Measurements from ENCODE around the gene KSR1.

KSR1 gene

DNA sequence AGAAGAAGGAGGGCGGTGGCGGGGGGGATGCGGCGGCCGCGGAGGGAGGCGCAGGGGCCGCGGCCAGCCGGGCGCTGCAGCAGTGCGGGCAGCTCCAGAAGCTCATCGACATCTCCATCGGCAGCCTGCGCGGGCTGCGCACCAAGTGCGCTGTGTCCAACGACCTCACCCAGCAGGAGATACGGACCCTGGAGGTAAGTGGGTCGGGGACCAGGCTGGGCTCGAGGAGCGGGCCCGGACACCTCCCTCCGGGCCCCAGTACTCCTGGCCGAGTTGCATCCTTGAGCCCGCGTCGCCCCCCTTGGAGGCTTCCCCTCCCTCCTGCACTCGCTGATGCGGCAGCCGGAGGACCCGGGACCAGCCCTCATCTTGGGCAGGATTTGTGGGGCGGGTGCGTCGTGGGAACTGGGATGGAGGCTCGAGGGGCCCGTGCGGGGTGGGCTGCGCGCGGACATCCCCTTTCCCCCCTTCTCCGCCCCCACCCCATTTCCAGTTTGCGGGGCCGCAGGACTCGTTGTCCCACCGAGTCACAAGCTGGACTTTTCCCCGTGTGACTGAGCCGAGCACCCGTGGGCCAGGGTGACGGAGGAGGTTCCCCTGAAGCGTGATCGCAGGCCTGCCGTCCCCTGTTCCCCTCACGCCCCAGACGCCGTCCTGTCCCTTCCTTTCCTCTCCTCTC is 572 bp downstream of the KSR1 start:
- peak overlapping the region; percentile 98 for H2AFZ ChIP-seq (ENCODE audit: low read length)
- no peaks in the 10 kb centered on the region for H3K36me3 ChIP-seq (replicated peaks in 1 of 2; ENCODE audit: control insufficient read depth in 2 of 2, insufficient read depth in 2 of 2, low read length in 2 of 2)
- no peaks in the 10 kb centered on the region for H3K9me3 ChIP-seq (replicated peaks in 1 of 2; ENCODE audit: control insufficient read depth in 2 of 2, insufficient read depth in 1 of 2, low read depth in 1 of 2, low read length in 2 of 2)
- peaks cover 7% of the 10 kb centered on the region for H3K79me1 ChIP-seq (ENCODE audit: low read depth, low read length)
- H2BK120ac ChIP-seq (ENCODE audit: low read depth, low read length): no peak overlapping the region
- H3K27ac ChIP-seq (replicated peaks; ENCODE audit: low read length): no peak overlapping the region
- no peak for DNase-seq (ENCODE audit: low spot score)
- H2BK12ac ChIP-seq (ENCODE audit: low read length): no peak overlapping the region
- peak overlapping the region; percentile 42 for H3K14ac ChIP-seq (ENCODE audit: low read length)
- WGBS, 2 donors (ENCODE audit: extremely low coverage in 2 of 2, insufficient read length in 2 of 2, insufficient replicate concordance in 1 of 2): no CpG with 5 or more reads among the region's 57 CpGs
- H2BK5ac ChIP-seq (ENCODE audit: low read length): peak overlapping the region; percentile 71
- H3K27me3 ChIP-seq (ENCODE audit: control insufficient read depth in 3 of 3, insufficient read depth in 3 of 3, low read depth in 1 of 3, low read length in 3 of 3): peaks cover 0 to 29% (median 0%) of the 10 kb centered on the region in 3 experiments
- H4K91ac ChIP-seq (ENCODE audit: low read depth, low read length, poor library complexity): no peak overlapping the region
- peaks cover 11 to 13% of the 10 kb centered on the region in 2 donors for H3K4me1 ChIP-seq (ENCODE audit: control insufficient read depth in 2 of 2, insufficient read depth in 1 of 2, low read depth in 1 of 2, low read length in 2 of 2)
- no peak overlapping the region for H3K23ac ChIP-seq (ENCODE audit: low read depth, low read length, poor library complexity)
- no peak overlapping the region for H2AK5ac ChIP-seq (ENCODE audit: low read depth, low read length)
- H2BK15ac ChIP-seq (ENCODE audit: low read length): no peak overlapping the region
- peak overlapping the region; percentile 86 for H3K4me2 ChIP-seq (ENCODE audit: insufficient read depth, low read length, poor library complexity, severe bottlenecking)
- peak overlapping the region; percentile 95 for H3K9ac ChIP-seq (ENCODE audit: low read depth, low read length, poor library complexity)
- H3K4me3 ChIP-seq (ENCODE audit: low read length in 2 of 2): peak overlapping the region; percentile 78 to 87
- peak overlapping the region; percentile 77 for H3K18ac ChIP-seq (ENCODE audit: low read length)
- no peak overlapping the region for H3K4ac ChIP-seq (ENCODE audit: low read length)
- H4K8ac ChIP-seq (ENCODE audit: low read depth, low read length): no peak overlapping the region

DNA sequence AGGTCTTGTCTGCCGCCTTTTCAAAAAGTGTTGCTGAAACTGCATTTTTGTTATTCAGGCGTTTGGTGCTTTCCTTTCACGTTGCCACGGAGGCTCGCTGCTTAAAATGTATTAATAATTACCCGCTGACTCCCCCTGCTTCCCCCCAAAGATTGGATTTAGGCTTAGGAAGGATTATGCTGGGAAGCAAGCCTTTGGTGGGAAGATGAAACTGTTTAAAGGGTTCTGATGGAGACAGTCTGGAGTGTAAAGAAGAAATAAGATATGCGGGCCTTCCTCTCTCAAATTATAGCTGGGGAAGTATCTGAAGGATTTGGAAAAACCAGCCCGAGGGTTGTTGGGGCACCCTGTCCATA is 1.1 kb downstream of the KSR1 start:
- H2BK5ac ChIP-seq (ENCODE audit: low read length): no peak overlapping the region
- H2AFZ ChIP-seq (ENCODE audit: low read length): peak overlapping the region; percentile 98
- H3K36me3 ChIP-seq (replicated peaks in 1 of 2; ENCODE audit: control insufficient read depth in 2 of 2, insufficient read depth in 2 of 2, low read length in 2 of 2): no peaks in the 10 kb centered on the region
- H3K23ac ChIP-seq (ENCODE audit: low read depth, low read length, poor library complexity): no peak overlapping the region
- H2BK12ac ChIP-seq (ENCODE audit: low read length): no peak overlapping the region
- no CpG with 5 or more reads among the region's 8 CpGs for WGBS, 2 donors (ENCODE audit: extremely low coverage in 2 of 2, insufficient read length in 2 of 2, insufficient replicate concordance in 1 of 2)
- peak overlapping the region; percentile 86 for H3K4me2 ChIP-seq (ENCODE audit: insufficient read depth, low read length, poor library complexity, severe bottlenecking)
- H3K9ac ChIP-seq (ENCODE audit: low read depth, low read length, poor library complexity): peak overlapping the region; percentile 95
- H3K4me3 ChIP-seq (ENCODE audit: low read length in 2 of 2): peak overlapping the region; percentile 78 to 87
- H3K4me1 ChIP-seq (ENCODE audit: control insufficient read depth in 2 of 2, insufficient read depth in 1 of 2, low read depth in 1 of 2, low read length in 2 of 2): peaks cover 11 to 13% of the 10 kb centered on the region in 2 donors
- peaks cover 7% of the 10 kb centered on the region for H3K79me1 ChIP-seq (ENCODE audit: low read depth, low read length)
- H3K27me3 ChIP-seq (ENCODE audit: control insufficient read depth in 3 of 3, insufficient read depth in 3 of 3, low read depth in 1 of 3, low read length in 3 of 3): peaks cover 0 to 23% (median 0%) of the 10 kb centered on the region in 3 experiments
- no peak overlapping the region for H2BK120ac ChIP-seq (ENCODE audit: low read depth, low read length)
- H3K4ac ChIP-seq (ENCODE audit: low read length): no peak overlapping the region
- H2BK15ac ChIP-seq (ENCODE audit: low read length): no peak overlapping the region
- H3K27ac ChIP-seq (replicated peaks; ENCODE audit: low read length): no peak overlapping the region
- peak; percentile 12 for DNase-seq (ENCODE audit: low spot score)
- no peak overlapping the region for H2AK5ac ChIP-seq (ENCODE audit: low read depth, low read length)
- H4K8ac ChIP-seq (ENCODE audit: low read depth, low read length): no peak overlapping the region
- peak overlapping the region; percentile 42 for H3K14ac ChIP-seq (ENCODE audit: low read length)
- no peak overlapping the region for H4K91ac ChIP-seq (ENCODE audit: low read depth, low read length, poor library complexity)
- peak overlapping the region; percentile 77 for H3K18ac ChIP-seq (ENCODE audit: low read length)
- no peaks in the 10 kb centered on the region for H3K9me3 ChIP-seq (replicated peaks in 1 of 2; ENCODE audit: control insufficient read depth in 2 of 2, insufficient read depth in 1 of 2, low read depth in 1 of 2, low read length in 2 of 2)

GRCh38 chr17:27457731-27458523 is 1.7 kb downstream of the KSR1 start:
- H2BK120ac ChIP-seq (ENCODE audit: low read depth, low read length): no peak overlapping the region
- H2AFZ ChIP-seq (ENCODE audit: low read length): peak overlapping the region; percentile 98
- H4K8ac ChIP-seq (ENCODE audit: low read depth, low read length): no peak overlapping the region
- H2BK15ac ChIP-seq (ENCODE audit: low read length): no peak overlapping the region
- no peaks in the 10 kb centered on the region for H3K9me3 ChIP-seq (replicated peaks in 1 of 2; ENCODE audit: control insufficient read depth in 2 of 2, insufficient read depth in 1 of 2, low read depth in 1 of 2, low read length in 2 of 2)
- H3K79me1 ChIP-seq (ENCODE audit: low read depth, low read length): peaks cover 7% of the 10 kb centered on the region
- H3K9ac ChIP-seq (ENCODE audit: low read depth, low read length, poor library complexity): no peak overlapping the region
- H2BK12ac ChIP-seq (ENCODE audit: low read length): no peak overlapping the region
- no peak overlapping the region for H3K27ac ChIP-seq (replicated peaks; ENCODE audit: low read length)
- H3K14ac ChIP-seq (ENCODE audit: low read length): no peak overlapping the region
- H3K23ac ChIP-seq (ENCODE audit: low read depth, low read length, poor library complexity): no peak overlapping the region
- no peak overlapping the region for H2BK5ac ChIP-seq (ENCODE audit: low read length)
- peak overlapping the region; percentile 86 for H3K4me2 ChIP-seq (ENCODE audit: insufficient read depth, low read length, poor library complexity, severe bottlenecking)
- no peak overlapping the region for H3K18ac ChIP-seq (ENCODE audit: low read length)
- H3K4ac ChIP-seq (ENCODE audit: low read length): no peak overlapping the region
- no peak overlapping the region for H4K91ac ChIP-seq (ENCODE audit: low read depth, low read length, poor library complexity)
- peaks cover 11 to 13% of the 10 kb centered on the region in 2 donors for H3K4me1 ChIP-seq (ENCODE audit: control insufficient read depth in 2 of 2, insufficient read depth in 1 of 2, low read depth in 1 of 2, low read length in 2 of 2)
- no peaks in the 10 kb centered on the region for H3K36me3 ChIP-seq (replicated peaks in 1 of 2; ENCODE audit: control insufficient read depth in 2 of 2, insufficient read depth in 2 of 2, low read length in 2 of 2)
- WGBS, 2 donors (ENCODE audit: extremely low coverage in 2 of 2, insufficient read length in 2 of 2, insufficient replicate concordance in 1 of 2): no CpG with 5 or more reads among the region's 14 CpGs
- H3K4me3 ChIP-seq (ENCODE audit: low read length in 2 of 2): peak overlapping the region; percentile 15 to 78
- peak; percentile 33 for DNase-seq (ENCODE audit: low spot score)
- peaks cover 0 to 19% (median 0%) of the 10 kb centered on the region in 3 experiments for H3K27me3 ChIP-seq (ENCODE audit: control insufficient read depth in 3 of 3, insufficient read depth in 3 of 3, low read depth in 1 of 3, low read length in 3 of 3)
- no peak overlapping the region for H2AK5ac ChIP-seq (ENCODE audit: low read depth, low read length)

DNA sequence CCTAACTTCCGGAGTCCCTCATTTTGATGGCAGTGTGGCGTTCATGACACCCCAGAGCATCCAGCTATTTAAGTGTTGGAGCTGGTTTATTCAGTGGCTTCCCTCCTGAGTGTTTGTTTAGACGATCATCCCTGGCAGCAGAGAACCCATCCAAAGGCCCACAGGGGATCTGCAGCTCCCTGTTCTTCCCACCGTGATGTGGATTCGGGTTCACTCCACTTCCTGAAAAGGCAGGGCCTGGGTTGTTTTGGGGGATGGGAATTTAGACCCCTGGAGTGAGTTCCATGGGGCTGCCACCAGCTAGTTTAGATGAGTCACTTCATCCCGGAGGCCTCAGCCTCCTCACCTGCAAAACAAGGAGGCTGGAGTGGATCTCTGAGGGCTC is 2.3 kb downstream of the KSR1 start:
- Histone ChIP-seq H3K18ac (ENCODE audit: low read length) (no peak overlapping the region), H3K9me3 (replicated peaks in 1 of 2; ENCODE audit: control insufficient read depth in 2 of 2, insufficient read depth in 1 of 2, low read depth in 1 of 2, low read length in 2 of 2) (no peaks in the 10 kb centered on the region), H3K27me3 (ENCODE audit: control insufficient read depth in 3 of 3, insufficient read depth in 3 of 3, low read depth in 1 of 3, low read length in 3 of 3) (peaks cover 0 to 17% (median 0%) of the 10 kb centered on the region in 3 experiments), H3K4me1 (ENCODE audit: control insufficient read depth in 2 of 2, insufficient read depth in 1 of 2, low read depth in 1 of 2, low read length in 2 of 2) (peaks cover 11 to 13% of the 10 kb centered on the region in 2 donors), H3K4ac (ENCODE audit: low read length) (no peak overlapping the region), H3K23ac (ENCODE audit: low read depth, low read length, poor library complexity) (no peak overlapping the region), H2AFZ (ENCODE audit: low read length) (peak overlapping the region; percentile 98), H4K8ac (ENCODE audit: low read depth, low read length) (no peak overlapping the region), H3K4me2 (ENCODE audit: insufficient read depth, low read length, poor library complexity, severe bottlenecking) (peak overlapping the region; percentile 48), H2BK12ac (ENCODE audit: low read length) (no peak overlapping the region), H3K36me3 (replicated peaks in 1 of 2; ENCODE audit: control insufficient read depth in 2 of 2, insufficient read depth in 2 of 2, low read length in 2 of 2) (no peaks in the 10 kb centered on the region), H2BK120ac (ENCODE audit: low read depth, low read length) (no peak overlapping the region), H3K9ac (ENCODE audit: low read depth, low read length, poor library complexity) (no peak overlapping the region), H3K27ac (replicated peaks; ENCODE audit: low read length) (no peak overlapping the region), H2AK5ac (ENCODE audit: low read depth, low read length) (no peak overlapping the region), H3K4me3 (ENCODE audit: low read length in 2 of 2) (peak overlapping the region in 1 of 2 donors; percentile 78), H2BK5ac (ENCODE audit: low read length) (no peak overlapping the region), H3K79me1 (ENCODE audit: low read depth, low read length) (peaks cover 7% of the 10 kb centered on the region), H2BK15ac (ENCODE audit: low read length) (no peak overlapping the region), H3K14ac (ENCODE audit: low read length) (no peak overlapping the region), H4K91ac (ENCODE audit: low read depth, low read length, poor library complexity) (no peak overlapping the region)
- peak; percentile 26 for DNase-seq (ENCODE audit: low spot score)
- no CpG with 5 or more reads among the region's 6 CpGs for WGBS, 2 donors (ENCODE audit: extremely low coverage in 2 of 2, insufficient read length in 2 of 2, insufficient replicate concordance in 1 of 2)
